Esophagus muscularis mucosa (tissue), 4 donors: ENCODE measurements around the gene FETUB. TPM values are rescaled to one million over a fixed set of nuclear protein-coding genes. Genes with fewer than 3 reads are reported as not detected.

ENCODE experiments used
- DNase-seq: peaks from one replicate; pipeline ENCODE4 v3.0.0-alpha.2; 2017; ENCODE audit errors: extremely low spot score
- H3K27ac ChIP-seq, 4 donors: fragments of 200-600 bp; sonication (generic); replicated peaks in 1 of 4; 1 replicate in 3 of 4; 2 replicates in 1 of 4; pipeline ENCODE4 v1.5.1; 2016 to 2019; ENCODE audit warnings: mild to moderate bottlenecking in 1 of 4
- H3K27me3 ChIP-seq, 4 donors: fragments of 200-600 bp; sonication (generic); one replicate each; pipeline versions ENCODE4 v1.5.1 to v1.6.0; 2016 to 2019
- H3K36me3 ChIP-seq, 4 donors: fragments of 200-600 bp; sonication (generic); one replicate each; pipeline ENCODE4 v1.5.1; 2016 to 2019
- H3K4me1 ChIP-seq, 4 donors: fragments of 200-600 bp; sonication (generic); one replicate each; pipeline ENCODE4 v1.5.1; 2016 to 2019
- H3K4me3 ChIP-seq, 4 donors: fragments of 200-600 bp; sonication (generic); 1 replicate in 2 of 4; 2 replicates in 2 of 4; pipeline ENCODE4 v1.5.1; 2016 to 2019; ENCODE audit warnings: mild to moderate bottlenecking in 4 of 4, moderate library complexity in 1 of 4
- H3K9me3 ChIP-seq, 4 donors: fragments of 200-600 bp; sonication (generic); 1 replicate in 3 of 4; 2 replicates in 1 of 4; pipeline ENCODE4 v1.5.1; 2016 to 2019
- CTCF ChIP-seq, 3 experiments: fragments of 200-600 bp in 2 of 3; fragments of 450-650 bp in 1 of 3; sonication (generic) in 2 of 3; IDR thresholded peaks; one replicate each; pipeline ENCODE4 v1.5.1; 2017 to 2019; ENCODE audit warnings: antibody characterized with exemption in 3 of 3, mild to moderate bottlenecking in 2 of 3, moderate library complexity in 1 of 3
- EP300 ChIP-seq: sonication (generic); formaldehyde crosslinking; IDR thresholded peaks from one replicate; pipeline ENCODE4 v1.6.1; 2017; ENCODE audit warnings: antibody characterized with exemption
- POLR2A ChIP-seq: fragments of 450-650 bp; IDR thresholded peaks from one replicate; pipeline ENCODE4 v1.6.1; 2017; ENCODE audit warnings: antibody characterized with exemption, moderate library complexity, mild to moderate bottlenecking, low read depth
- POLR2AphosphoS5 ChIP-seq, 2 donors: sonication (generic); formaldehyde crosslinking; IDR thresholded peaks; one replicate each; pipeline ENCODE4 v1.6.1; 2017; ENCODE audit warnings: antibody characterized with exemption in 2 of 2
- WGBS: methylation state at CpG from one replicate; pipeline ENCODE4 v1.1.5; 2018; 5-methylcytosine and 5-hydroxymethylcytosine counted together
- intact Hi-C: fragments of 100-400 bp; cut with DNase I; formaldehyde crosslinking; loops from one replicate; pipeline ENCODE4 v1.15.1; 2023
- total RNA-seq, 4 donors: library from RNA; depleted of rRNA; stranded (reverse); fragments of >200 nt; gene quantifications; one replicate each; pipeline versions ENCODE4 v1.1.0 to v1.2.1, GENCODE V29; 2016

The FETUB gene
- total RNA-seq, 4 donors from 2014 or later, result not detected

- H3K4me1 ChIP-seq, result no peaks in the 10 kb centered on the region
- intact Hi-C loops, result no loop called here
- H3K27me3 ChIP-seq, result peaks cover 0 to 32% (median 0%) of the 10 kb centered on the region in 4 donors
- DNase-seq, result no peak
- no peaks in the 10 kb centered on the region for H3K9me3 ChIP-seq
- no peak for TF ChIP-seq EP300
- TF ChIP-seq CTCF (IDR thresholded peaks at IDR 0.05), result no peak
- TF ChIP-seq POLR2A, result no peak
- TF ChIP-seq POLR2AphosphoS5 (IDR thresholded peaks at IDR 0.05), result no peak
- 82% methylated on average over 8 of the region's 8 CpGs for WGBS
- no peak within 1 kb of the TSS for H3K4me3 ChIP-seq
- H3K36me3 ChIP-seq, result no peaks in the 10 kb centered on the region
- H3K27ac ChIP-seq, result no peak within 1 kb of the TSS
These were observed 25.5 kb downstream of the FETUB start, which contains the start of gene HRG for GRCh38 chr3:186665625-186666188. HRG (plus strand) TSS chr3:186666014; CDS start chr3:186666032, 18 bp downstream.

GRCh38 chr3:186668426-186668825 lies 28.2 kb downstream of the FETUB start:
- no peaks in the 10 kb centered on the region for H3K36me3 ChIP-seq
- DNase-seq, result no peak
- H3K4me3 ChIP-seq, result no peak overlapping the region
- H3K4me1 ChIP-seq, result no peaks in the 10 kb centered on the region
- TF ChIP-seq EP300, result no peak
- TF ChIP-seq CTCF (IDR thresholded peaks at IDR 0.05), result no peak
- TF ChIP-seq POLR2A, result no peak
- TF ChIP-seq POLR2AphosphoS5 (IDR thresholded peaks at IDR 0.05), result no peak
- no peaks in the 10 kb centered on the region for H3K9me3 ChIP-seq
- intact Hi-C loops, result no loop called here
- WGBS, result 72% methylated on average over 6 of the region's 6 CpGs
- H3K27me3 ChIP-seq, result peaks cover 0 to 32% (median 0%) of the 10 kb centered on the region in 4 donors
- no peak overlapping the region for H3K27ac ChIP-seq

DNA sequence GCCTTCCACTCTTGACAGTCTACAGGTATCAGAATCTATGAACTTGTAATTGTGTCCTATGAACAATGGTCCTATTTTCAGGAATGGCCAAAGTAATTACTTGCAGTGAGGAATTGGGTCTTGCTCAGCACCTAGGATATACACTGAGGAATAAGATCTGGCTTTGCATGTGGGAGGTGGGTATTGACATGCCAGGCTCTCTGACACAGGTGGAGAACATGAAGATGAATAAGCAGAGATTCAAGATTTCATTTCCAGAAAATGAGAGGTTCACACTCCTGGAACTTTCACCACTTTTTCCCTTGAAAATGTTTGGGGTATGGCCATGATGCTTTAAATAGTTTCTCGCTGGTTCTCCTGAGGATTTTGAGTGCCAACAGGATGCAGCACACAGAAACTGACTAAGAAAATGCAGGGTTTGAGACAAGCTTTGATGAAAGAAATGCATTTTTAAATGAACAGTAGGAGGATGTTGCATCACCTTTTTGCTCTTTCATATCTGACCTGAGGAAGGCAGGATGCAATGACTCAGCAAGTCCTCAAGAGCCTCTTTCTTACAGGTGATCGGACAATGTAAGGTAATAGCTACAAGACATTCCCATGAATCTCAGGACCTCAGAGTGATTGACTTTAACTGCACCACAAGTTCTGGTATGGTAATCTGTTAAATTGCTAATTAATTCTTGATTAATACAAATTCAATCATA lies 29.3 kb downstream of the FETUB start:
- intact Hi-C loops, result no loop called here
- Histone ChIP-seq H3K9me3 (no peaks in the 10 kb centered on the region), H3K4me3 (no peak overlapping the region), H3K27ac (no peak overlapping the region), H3K4me1 (no peaks in the 10 kb centered on the region), H3K27me3 (peaks cover 0 to 32% (median 0%) of the 10 kb centered on the region in 4 donors), H3K36me3 (no peaks in the 10 kb centered on the region)
- DNase-seq, result no peak
- TF ChIP-seq POLR2A (no peak), POLR2AphosphoS5 (IDR thresholded peaks at IDR 0.05) (no peak), CTCF (IDR thresholded peaks at IDR 0.05) (no peak), EP300 (no peak)
- WGBS, result 82% methylated on average over 2 of the region's 2 CpGs

DNA sequence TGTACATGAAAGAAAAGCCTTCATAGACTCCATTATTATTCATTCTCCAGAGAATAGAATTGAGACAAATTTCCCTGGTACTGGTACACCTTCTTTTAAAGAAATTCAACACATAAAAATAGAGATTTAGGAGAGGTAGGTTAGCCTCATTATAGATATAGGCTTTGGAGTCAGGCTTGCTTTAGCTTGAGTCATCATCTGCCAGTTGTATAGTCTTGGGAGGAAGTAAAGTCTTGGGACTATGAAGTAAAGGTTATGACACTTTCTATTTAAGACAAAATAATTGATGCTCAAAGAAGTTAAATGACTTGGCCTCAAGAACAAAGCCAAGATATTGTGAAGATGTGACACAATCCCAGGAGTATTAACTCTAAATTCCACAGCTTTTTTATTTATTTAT lies 30.0 kb downstream of the FETUB start:
- TF ChIP-seq POLR2AphosphoS5 (IDR thresholded peaks at IDR 0.05), result no peak
- TF ChIP-seq CTCF (IDR thresholded peaks at IDR 0.05), result no peak
- TF ChIP-seq EP300, result no peak
- TF ChIP-seq POLR2A, result no peak
- H3K4me1 ChIP-seq, result no peaks in the 10 kb centered on the region
- H3K36me3 ChIP-seq, result no peaks in the 10 kb centered on the region
- H3K27ac ChIP-seq, result no peak overlapping the region
- intact Hi-C loops, result no loop called here
- DNase-seq, result no peak
- peaks cover 0 to 31% (median 0%) of the 10 kb centered on the region in 4 donors for H3K27me3 ChIP-seq
- no peak overlapping the region for H3K4me3 ChIP-seq
- no peaks in the 10 kb centered on the region for H3K9me3 ChIP-seq
